Endothelial cell of umbilical vein (primary cell): Measurements from ENCODE around the gene GSTO1. TPM values are rescaled to one million over a fixed set of nuclear protein-coding genes. Genes with fewer than 3 reads are reported as not detected.

ENCODE experiments used
- BruUV-seq: library from RNA; stranded (reverse); fragments of 400-500 nt; replicated peaks from 2 replicates; lab custom pipeline; 2021; lab: Mats Ljungman, UMichigan
- CTCF ChIA-PET: fragments of 300-600, 350-600 bp; sonication (Branson Sonifier 250); formaldehyde crosslinking; loops from one replicate; lab custom pipeline; 2021; ENCODE audit warnings: antibody characterized with exemption, inconsistent platforms; lab: Charles Lee
- POLR2A ChIA-PET: fragments of 300-600, 350-600 bp; sonication (Branson Sonifier 250); formaldehyde crosslinking; loops from one replicate; lab custom pipeline; 2021; ENCODE audit warnings: antibody characterized with exemption, inconsistent platforms; lab: Charles Lee
- DNase-seq: peaks from one replicate; pipeline ENCODE4 v3.0.0-alpha.2; 2011; ENCODE audit warnings: low read depth, low spot score
- FAIRE-seq: peaks from 2 replicates; lab custom pipeline; 2011; peaks lifted over from hg19 to GRCh38; lab: Jason Lieb, UNC
- H2AFZ ChIP-seq: 2 replicates; pipeline ENCODE4 v1.6.0; 2012; ENCODE audit warnings: low read depth, low read length, control low read depth, inconsistent platforms
- H3K27ac ChIP-seq: 2 replicates; pipeline ENCODE4 v1.5.1; 2011; ENCODE audit warnings: low read depth, mild to moderate bottlenecking, control low read depth, low read length, moderate library complexity; ENCODE audit not compliant: insufficient read depth
- H3K27me3 ChIP-seq, 2 experiments: 2 replicates each; pipeline versions ENCODE4 v1.6.0 to v1.6.1; 2011; ENCODE audit warnings: low read length in 2 of 2, mixed read lengths in 1 of 2; ENCODE audit not compliant: control insufficient read depth in 2 of 2, insufficient read depth in 2 of 2
- H3K36me3 ChIP-seq, 2 experiments: 2 replicates in 1 of 2; 3 replicates in 1 of 2; pipeline ENCODE4 v1.5.1; 2011; ENCODE audit warnings: low read length in 2 of 2, mild to moderate bottlenecking in 1 of 2, moderate library complexity in 1 of 2; ENCODE audit not compliant: control insufficient read depth in 2 of 2, insufficient read depth in 2 of 2; ENCODE audit errors: extremely low read depth in 1 of 2
- H3K4me1 ChIP-seq: 3 replicates; pipeline ENCODE4 v1.5.1; 2011; ENCODE audit warnings: mild to moderate bottlenecking, low read length; ENCODE audit not compliant: control insufficient read depth, insufficient read depth; ENCODE audit errors: extremely low read depth
- H3K4me2 ChIP-seq: 2 replicates; pipeline ENCODE4 v1.6.1; 2011; ENCODE audit warnings: low read length, control low read depth, mixed read lengths; ENCODE audit not compliant: insufficient read depth
- H3K4me3 ChIP-seq, 3 experiments: fragments of 200-600 bp in 1 of 3; sonication (generic), shearing (Covaris generic) in 1 of 3; replicated peaks in 1 of 3; 2 replicates each; pipeline ENCODE4 v1.5.1; 2011 to 2016; ENCODE audit warnings: control low read depth in 3 of 3, low read length in 3 of 3, mild to moderate bottlenecking in 2 of 3, inconsistent platforms in 1 of 3, low read depth in 1 of 3, moderate library complexity in 1 of 3; ENCODE audit not compliant: insufficient read depth in 1 of 3
- H3K79me2 ChIP-seq: 2 replicates; pipeline ENCODE4 v1.6.0; 2012; ENCODE audit warnings: low read length, inconsistent platforms; ENCODE audit not compliant: control insufficient read depth, insufficient read depth
- H3K9ac ChIP-seq: replicated peaks from 2 replicates; pipeline ENCODE3; 2011; ENCODE audit warnings: low read length, control low read depth; ENCODE audit not compliant: insufficient read depth; ENCODE audit errors: extremely low read depth
- H3K9me1 ChIP-seq: replicated peaks from 3 replicates; pipeline ENCODE4 v1.6.0; 2011; ENCODE audit warnings: mild to moderate bottlenecking, low read length; ENCODE audit not compliant: control insufficient read depth, insufficient read depth; ENCODE audit errors: extremely low read depth
- H3K9me3 ChIP-seq: replicated peaks from 2 replicates; pipeline ENCODE4 v1.5.1; 2012; ENCODE audit warnings: low read length, inconsistent platforms; ENCODE audit not compliant: control insufficient read depth, insufficient read depth
- H4K20me1 ChIP-seq: replicated peaks from 2 replicates; pipeline ENCODE3; 2011; ENCODE audit warnings: mild to moderate bottlenecking, low read length; ENCODE audit not compliant: control insufficient read depth, insufficient read depth; ENCODE audit errors: extremely low read depth
- FOS ChIP-seq: IDR thresholded peaks from 2 replicates; pipeline ENCODE4 v1.6.1; 2011; ENCODE audit warnings: mild to moderate bottlenecking, low read length, moderate library complexity, borderline replicate concordance; ENCODE audit not compliant: insufficient read depth
- GATA2 ChIP-seq: IDR thresholded peaks from 2 replicates; pipeline ENCODE4 v1.7.0; 2011; ENCODE audit warnings: low read depth, mild to moderate bottlenecking, moderate library complexity, mixed read lengths, low read length; ENCODE audit not compliant: insufficient read length, insufficient read depth
- JUN ChIP-seq: IDR thresholded peaks from 2 replicates; pipeline ENCODE4 v1.6.1; 2011; ENCODE audit warnings: borderline replicate concordance, low read depth; ENCODE audit not compliant: insufficient read length, insufficient read depth
- MYC ChIP-seq: IDR thresholded peaks from one replicate; pipeline ENCODE4 v1.6.1; 2011; ENCODE audit warnings: mild to moderate bottlenecking, low read depth, low read length
- dilution Hi-C: fragments of 300-500 bp; cut with MboI; formaldehyde crosslinking; loops from one replicate; pipeline ENCODE4 v1.15.0; 2019; ENCODE audit warnings: low sequenced_read_pairs; ENCODE audit not compliant: extremely low pct_ligation_motif_present
- intact Hi-C: fragments of 100-400 bp; cut with micrococcal nuclease; formaldehyde crosslinking; loops from one replicate; pipeline ENCODE4 v1.10.0; 2022
- polyA plus RNA-seq, 4 experiments: library from polyadenylated mRNA; depleted of rRNA in 3 of 4; stranded (reverse) in 3 of 4; unstranded in 1 of 4; fragments of >200 nt; gene quantifications; 2 replicates each; pipeline versions ENCODE4 v1.2.1 to v1.2.3, GENCODE V29; 2011 to 2012; ENCODE audit warnings: missing spikeins in 1 of 4
- total RNA-seq: library from RNA; stranded (reverse); gene quantifications from 2 replicates; pipeline ENCODE4 v1.2.3, GENCODE V29; 2021
- TF ChIP-seq, protein P1 (sequence below): IDR thresholded peaks from 2 replicates; pipeline ENCODE4 v1.6.1; 2011; ENCODE audit not compliant: insufficient read depth, insufficient read length

The GSTO1 gene
- total and polyA plus RNA-seq, 2 donors (not counting 3 experiments of a cell fraction or from before 2014, with no cell fraction given), result 124 to 211 TPM

DNA sequence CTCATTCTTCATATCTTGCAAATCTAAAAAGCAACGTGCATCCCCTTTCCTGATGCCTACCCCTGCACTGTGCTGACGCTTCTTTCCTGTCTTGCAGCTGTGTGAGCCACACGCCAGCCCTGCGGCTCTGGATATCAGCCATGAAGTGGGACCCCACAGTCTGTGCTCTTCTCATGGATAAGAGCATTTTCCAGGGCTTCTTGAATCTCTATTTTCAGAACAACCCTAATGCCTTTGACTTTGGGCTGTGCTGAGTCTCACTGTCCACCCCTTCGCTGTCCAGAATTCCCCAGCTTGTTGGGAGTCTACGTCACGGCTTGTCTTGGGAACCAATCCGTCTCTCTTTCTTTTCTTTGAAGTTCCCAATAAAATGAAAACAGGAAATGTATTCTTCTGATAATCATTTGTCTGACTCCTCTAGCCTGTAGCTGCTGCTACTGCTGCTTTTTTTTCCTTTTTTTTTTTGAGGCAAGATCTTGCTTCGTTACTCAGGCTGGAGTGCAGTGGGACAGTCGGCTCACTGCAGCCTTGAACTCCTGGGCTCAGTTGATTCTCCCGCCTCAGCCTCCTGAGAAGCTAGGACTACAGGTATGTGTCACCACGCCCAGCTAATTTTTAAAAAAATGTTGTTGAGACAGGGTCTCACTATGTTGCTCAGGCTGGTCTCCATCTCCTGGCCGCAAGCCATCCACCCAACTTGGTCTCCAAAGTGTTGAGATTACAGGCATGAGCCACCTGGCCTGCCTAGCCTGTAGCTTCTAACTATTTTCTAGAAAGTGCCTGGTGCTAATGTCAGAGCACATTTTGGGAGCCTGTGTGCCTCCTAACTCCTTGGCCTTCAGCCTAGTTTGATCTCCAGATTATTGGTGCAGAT lies 44.6 kb downstream of the GSTO1 start:
- no peak for TF ChIP-seq FOS
- no peak for TF ChIP-seq JUN
- TF ChIP-seq GATA2, result peak; percentile 39
- TF ChIP-seq, protein P1, sequence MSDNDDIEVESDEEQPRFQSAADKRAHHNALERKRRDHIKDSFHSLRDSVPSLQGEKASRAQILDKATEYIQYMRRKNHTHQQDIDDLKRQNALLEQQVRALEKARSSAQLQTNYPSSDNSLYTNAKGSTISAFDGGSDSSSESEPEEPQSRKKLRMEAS, result no peak
- no peak for TF ChIP-seq MYC
- DNase-seq, result peak; percentile 56
- Histone ChIP-seq H3K4me2 (peak overlapping the region; percentile 33), H3K79me2 (no peaks in the 10 kb centered on the region), H3K9ac (peak overlapping the region; percentile 46), H3K9me1 (no peaks in the 10 kb centered on the region), H3K36me3 (no peaks in the 10 kb centered on the region), H4K20me1 (no peaks in the 10 kb centered on the region), H3K9me3 (no peaks in the 10 kb centered on the region), H3K4me1 (peaks cover 29% of the 10 kb centered on the region), H3K27ac (peak overlapping the region; percentile 89), H2AFZ (peak overlapping the region; percentile 7), H3K4me3 (no peak overlapping the region), H3K27me3 (no peaks in the 10 kb centered on the region)
- BruUV-seq, result no TSS peak
- ChIA-PET CTCF (interaction anchor here (1.1 to 3.4 kb wide), 9 partner anchors 9 to 411 kb away, joined by 3 to 34 read pairs (median 6); partner anchors contain the start of genes CFAP58 and ITPRIP), POLR2A (no interaction called here)
- intact Hi-C loops, result no loop called here
- dilution Hi-C loops, result no loop called here
- FAIRE-seq, result peak; percentile 46
